Gastroesophageal sphincter (tissue), 4 donors: Measurements from ENCODE around the gene CERT1. TPM values are rescaled to one million over a fixed set of nuclear protein-coding genes. Genes with fewer than 3 reads are reported as not detected.

Experiments used
- ATAC-seq: fragments of 150-250 bp; one replicate; pipeline ENCODE4 v1.9.1; 2016; ENCODE audit warnings: mild to moderate bottlenecking, moderate library complexity
- H3K27ac ChIP-seq, 4 donors: fragments of 200-600 bp; sonication (generic) in 3 of 4; 1 replicate in 3 of 4; 2 replicates in 1 of 4; pipeline ENCODE4 v1.5.1; 2016 to 2019
- H3K27me3 ChIP-seq: fragments of 200-600 bp; sonication (generic); one replicate; pipeline ENCODE4 v1.5.1; 2019
- H3K36me3 ChIP-seq, 2 donors: fragments of 200-600 bp; sonication (generic); one replicate each; pipeline ENCODE4 v1.5.1; 2019; ENCODE audit warnings: control low read depth in 1 of 2
- H3K4me1 ChIP-seq, 3 donors: fragments of 200-600 bp; sonication (generic); 1 replicate in 2 of 3; 2 replicates in 1 of 3; pipeline ENCODE4 v1.5.1; 2016 to 2019; ENCODE audit warnings: control low read depth in 2 of 3
- H3K4me3 ChIP-seq, 2 donors: fragments of 200-600 bp; sonication (generic); one replicate each; pipeline ENCODE4 v1.5.1; 2019; ENCODE audit warnings: mild to moderate bottlenecking in 1 of 2, moderate library complexity in 1 of 2
- H3K9me3 ChIP-seq, 3 donors: fragments of 200-600 bp; sonication (generic); one replicate each; pipeline ENCODE4 v1.5.1; 2017 to 2019; ENCODE audit warnings: control low read depth in 2 of 3
- CTCF ChIP-seq, 4 experiments: fragments of 200-600 bp in 2 of 4; fragments of 450-650 bp in 2 of 4; sonication (generic) in 1 of 4; IDR thresholded peaks; one replicate each; pipeline ENCODE4 v1.5.1; 2017 to 2019; ENCODE audit warnings: antibody characterized with exemption in 4 of 4, mild to moderate bottlenecking in 2 of 4, moderate library complexity in 2 of 4
- EP300 ChIP-seq: sonication (generic); formaldehyde crosslinking; IDR thresholded peaks from one replicate; pipeline ENCODE4 v1.6.1; 2017; ENCODE audit warnings: antibody characterized with exemption, mild to moderate bottlenecking
- POLR2A ChIP-seq, 2 donors: fragments of 450-650 bp; IDR thresholded peaks; one replicate each; pipeline ENCODE4 v1.6.1; 2017; ENCODE audit warnings: antibody characterized with exemption in 2 of 2, mild to moderate bottlenecking in 2 of 2, moderate library complexity in 1 of 2
- POLR2AphosphoS5 ChIP-seq: sonication (generic); formaldehyde crosslinking; IDR thresholded peaks from one replicate; pipeline ENCODE4 v1.6.1; 2017; ENCODE audit warnings: antibody characterized with exemption
- WGBS, 2 donors: methylation state at CpG; one replicate each; pipeline ENCODE4 v1.1.5; 2018; ENCODE audit warnings: low coverage in 1 of 2; 5-methylcytosine and 5-hydroxymethylcytosine counted together
- total RNA-seq, 4 donors: library from RNA; depleted of rRNA; stranded (reverse); fragments of >200 nt; gene quantifications; one replicate each; pipeline ENCODE4 v1.1.0, GENCODE V29; 2016

Gene CERT1
- total RNA-seq, 4 donors from 2014 or later = 23.4 to 46.5 (median 36.6) TPM

GRCh38 chr5:75481024-75481423, 30.4 kb downstream of the CERT1 start:
- H3K4me3 ChIP-seq = no peak overlapping the region
- H3K36me3 ChIP-seq = no peaks in the 10 kb centered on the region
- no peak overlapping the region for H3K27ac ChIP-seq
- 90 to 91% methylated on average over 3 to 4 of the region's 4 CpGs for WGBS, 2 donors
- H3K4me1 ChIP-seq = no peaks in the 10 kb centered on the region
- no peak for TF ChIP-seq CTCF (IDR thresholded peaks at IDR 0.05)
- TF ChIP-seq POLR2AphosphoS5 = no peak
- TF ChIP-seq EP300 = no peak
- TF ChIP-seq POLR2A (IDR thresholded peaks at IDR 0.05) = no peak
- no peak for ATAC-seq
- H3K27me3 ChIP-seq = no peaks in the 10 kb centered on the region
- peaks cover 0 to 12% (median 0%) of the 10 kb centered on the region in 3 donors for H3K9me3 ChIP-seq

- Histone ChIP-seq H3K27ac (no peak overlapping the region), H3K4me3 (no peak overlapping the region), H3K27me3 (no peaks in the 10 kb centered on the region), H3K4me1 (no peaks in the 10 kb centered on the region), H3K9me3 (peaks cover 0 to 11% (median 0%) of the 10 kb centered on the region in 3 donors), H3K36me3 (no peaks in the 10 kb centered on the region)
- TF ChIP-seq POLR2AphosphoS5 (no peak), CTCF (IDR thresholded peaks at IDR 0.05) (no peak), EP300 (no peak), POLR2A (IDR thresholded peaks at IDR 0.05) (no peak)
- no peak for ATAC-seq
- 75 to 86% methylated on average over 4 of the region's 4 CpGs for WGBS, 2 donors
These were observed 36.1 kb downstream of the CERT1 start for GRCh38 chr5:75475364-75475763.

GRCh38 chr5:75473463-75473862, 38.0 kb downstream of the CERT1 start:
- 83 to 89% methylated on average over 2 of the region's 2 CpGs for WGBS, 2 donors
- Histone ChIP-seq H3K9me3 (peaks cover 0 to 30% (median 0%) of the 10 kb centered on the region in 3 donors), H3K36me3 (no peaks in the 10 kb centered on the region), H3K27ac (no peak overlapping the region), H3K4me3 (no peak overlapping the region), H3K27me3 (no peaks in the 10 kb centered on the region), H3K4me1 (no peaks in the 10 kb centered on the region)
- no peak for TF ChIP-seq CTCF (IDR thresholded peaks at IDR 0.05)
- TF ChIP-seq POLR2AphosphoS5 = no peak
- TF ChIP-seq EP300 = no peak
- no peak for TF ChIP-seq POLR2A (IDR thresholded peaks at IDR 0.05)
- no peak for ATAC-seq

- 100% methylated on average over 1 of the region's 1 CpG for WGBS, 2 donors
- Histone ChIP-seq H3K36me3 (no peaks in the 10 kb centered on the region), H3K27me3 (no peaks in the 10 kb centered on the region), H3K4me3 (no peak overlapping the region), H3K9me3 (peaks cover 0 to 35% (median 0%) of the 10 kb centered on the region in 3 donors), H3K27ac (no peak overlapping the region), H3K4me1 (no peaks in the 10 kb centered on the region)
- no peak for ATAC-seq
- TF ChIP-seq POLR2AphosphoS5 (no peak), EP300 (no peak), CTCF (IDR thresholded peaks at IDR 0.05) (no peak), POLR2A (IDR thresholded peaks at IDR 0.05) (no peak)
These were observed 38.5 kb downstream of the CERT1 start for GRCh38 chr5:75472973-75473372.

- Histone ChIP-seq H3K27ac (no peak overlapping the region), H3K4me1 (peaks cover 0 to 2% (median 0%) of the 10 kb centered on the region in 3 donors), H3K4me3 (no peak overlapping the region), H3K9me3 (peaks cover 0 to 36% (median 0%) of the 10 kb centered on the region in 3 donors), H3K36me3 (no peaks in the 10 kb centered on the region), H3K27me3 (no peaks in the 10 kb centered on the region)
- no peak for TF ChIP-seq EP300
- no peak for ATAC-seq
- 100% methylated on average over 1 to 2 of the region's 2 CpGs for WGBS, 2 donors
These were observed 40.2 kb downstream of the CERT1 start for GRCh38 chr5:75471193-75471592.
